GM21737 (cell line): ENCODE results near the gene GREB1L.
"Not testable (repeated sequence)": the region's sequence is repeated elsewhere in the genome, so short reads cannot be mapped to it uniquely, and the experiment has no call there.

ENCODE experiments used
- ATAC-seq: cut with Tn5 transposase; IDR thresholded peaks from one replicate; pipeline ENCODE4 v1.9.1; 2021; ENCODE audit warnings: mild to moderate bottlenecking, moderate library complexity; ENCODE audit not compliant: unreplicated experiment

The GREB1L gene

GRCh38 chr18:21362831-21363230 lies 120.8 kb downstream of the GREB1L start:
- ATAC-seq, result no peak

GRCh38 chr18:21363348-21363747 lies 121.3 kb downstream of the GREB1L start:
- ATAC-seq, result no peak

DNA sequence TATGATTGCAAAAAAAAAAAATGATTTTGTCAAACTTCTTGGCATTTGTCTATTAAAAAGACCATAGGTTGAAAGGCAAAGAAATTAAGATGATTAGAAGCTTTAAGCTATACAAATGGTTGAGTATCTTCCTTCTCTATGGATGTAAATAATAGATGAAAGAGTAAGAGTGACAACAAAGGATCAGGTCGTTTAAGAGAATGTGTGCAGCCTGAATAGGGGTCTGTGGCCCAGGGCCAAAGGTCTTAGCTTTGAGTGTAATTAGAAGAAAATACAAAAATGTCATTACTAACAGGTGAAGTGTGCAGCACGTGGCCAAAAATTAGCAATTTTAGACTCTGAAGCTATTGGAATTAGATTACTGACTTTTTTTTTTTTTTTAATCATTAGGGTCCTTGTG lies 122.4 kb downstream of the GREB1L start:
- no peak for ATAC-seq

- ATAC-seq, result no peak
Observed at GRCh38 chr18:21366896-21367295, 124.9 kb downstream of the GREB1L start.

- no peak for ATAC-seq
Observed at GRCh38 chr18:21369146-21369545, 127.1 kb downstream of the GREB1L start.

DNA sequence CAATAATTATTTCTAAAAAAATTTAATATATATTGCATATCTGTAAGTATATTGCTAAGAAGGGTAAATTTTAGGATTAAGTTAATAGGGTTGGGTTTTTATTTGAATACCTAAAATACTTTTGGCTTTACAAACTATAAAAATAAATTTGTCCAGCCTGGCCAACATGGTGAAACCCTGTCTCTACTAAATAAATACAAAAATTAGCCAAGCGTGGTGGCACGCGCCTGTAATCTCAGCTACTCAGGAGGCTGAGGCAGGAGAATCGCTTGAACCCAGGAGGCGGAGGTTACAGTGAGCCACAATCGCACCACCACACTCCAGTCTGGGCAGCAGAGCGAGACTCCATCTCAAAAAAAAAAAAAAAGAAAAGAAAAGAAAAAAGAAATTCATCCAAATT lies 127.6 kb downstream of the GREB1L start:
- ATAC-seq, result not testable (repeated sequence)

DNA sequence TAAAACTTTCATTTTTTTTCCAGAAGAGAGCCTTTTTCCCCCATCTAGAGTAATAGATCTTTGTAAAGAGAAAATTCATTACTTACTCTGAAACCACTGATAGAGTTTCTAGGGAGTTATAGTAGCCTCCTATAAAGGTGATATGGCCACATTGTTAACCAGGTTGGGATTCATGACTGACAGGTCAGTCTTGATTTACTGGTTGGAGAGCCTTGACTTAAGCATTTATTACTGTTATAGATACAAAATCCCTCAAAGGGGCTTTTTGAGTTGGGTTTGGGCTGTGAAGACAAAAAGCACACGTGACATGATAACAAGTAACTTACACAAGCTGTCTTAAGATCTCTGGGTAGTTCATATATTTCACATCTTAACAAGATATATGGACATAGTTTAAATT lies 141.0 kb downstream of the GREB1L start:
- ATAC-seq, result no peak

DNA sequence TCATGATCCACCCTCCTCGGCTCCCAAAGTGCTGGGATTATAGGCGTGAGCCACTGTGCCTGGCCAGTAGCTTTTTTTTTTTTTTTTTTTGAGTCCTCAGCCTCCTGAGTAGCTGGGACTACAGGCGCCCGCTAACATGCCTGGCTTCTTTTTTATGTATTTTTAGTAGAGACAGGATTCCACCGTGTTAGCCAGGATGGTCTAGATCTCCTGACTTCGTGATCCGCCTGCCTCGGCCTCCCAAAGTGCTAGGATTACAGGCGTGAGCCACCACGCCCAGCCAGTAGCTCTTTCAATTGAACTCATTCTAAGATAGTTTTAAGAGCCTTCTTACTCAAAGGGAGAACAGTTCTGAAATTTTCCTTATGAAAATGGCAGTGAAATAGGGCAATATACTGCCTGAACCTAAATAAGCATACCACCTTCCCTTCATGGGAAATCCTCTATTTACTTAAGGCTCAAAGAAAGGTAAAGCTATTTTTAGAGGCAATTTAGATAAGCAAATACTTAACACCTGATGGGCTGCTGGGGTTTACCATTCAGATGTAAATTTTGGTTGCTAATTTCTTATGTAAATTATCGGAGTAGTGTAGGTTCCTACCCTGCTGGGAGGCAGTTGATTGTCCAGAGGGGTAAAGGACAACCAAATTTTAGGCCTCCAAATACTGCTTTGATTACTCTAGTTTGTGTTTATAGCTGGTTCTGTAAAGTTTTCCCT lies 144.7 kb downstream of the GREB1L start:
- ATAC-seq, result no peak

GRCh38 chr18:21387886-21388285 lies 145.9 kb downstream of the GREB1L start:
- no peak for ATAC-seq

DNA sequence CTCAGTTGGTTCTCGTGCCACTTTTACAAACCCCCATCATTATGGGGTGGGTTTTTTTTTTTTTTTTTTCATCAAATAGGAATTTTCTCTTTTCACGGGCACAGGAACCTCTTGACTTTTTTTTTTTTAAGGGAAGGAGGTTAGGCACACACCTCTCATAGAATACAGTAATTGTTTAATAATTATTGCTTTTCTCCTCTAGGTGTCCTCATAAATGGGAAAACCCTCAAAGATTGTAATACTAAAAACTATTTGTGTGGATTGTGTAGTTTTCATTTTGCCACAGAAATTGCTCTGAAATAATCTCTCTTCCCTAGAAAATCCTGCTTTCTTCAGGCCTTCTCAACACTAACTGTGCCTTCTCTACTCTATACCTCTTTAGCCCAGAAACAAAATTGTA lies 147.3 kb downstream of the GREB1L start:
- no peak for ATAC-seq

DNA sequence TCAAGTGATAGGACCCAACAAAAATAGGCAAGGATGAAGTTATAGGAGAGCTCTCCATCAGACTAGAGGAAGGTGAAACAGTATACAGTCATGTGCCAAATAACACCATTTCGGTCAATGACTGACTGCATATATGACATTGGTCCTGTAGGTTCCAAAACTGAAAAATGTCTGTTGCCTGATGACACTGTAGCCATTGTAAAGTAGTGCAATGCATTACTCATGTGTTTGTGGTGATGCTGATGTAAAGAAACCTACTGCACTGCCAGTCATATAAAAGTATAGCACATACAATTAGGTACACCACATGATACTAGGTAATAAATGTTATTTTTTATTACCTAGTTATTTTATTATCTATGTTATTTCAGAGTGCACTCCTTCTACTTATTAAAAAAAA lies 147.9 kb downstream of the GREB1L start:
- ATAC-seq, result no peak

DNA sequence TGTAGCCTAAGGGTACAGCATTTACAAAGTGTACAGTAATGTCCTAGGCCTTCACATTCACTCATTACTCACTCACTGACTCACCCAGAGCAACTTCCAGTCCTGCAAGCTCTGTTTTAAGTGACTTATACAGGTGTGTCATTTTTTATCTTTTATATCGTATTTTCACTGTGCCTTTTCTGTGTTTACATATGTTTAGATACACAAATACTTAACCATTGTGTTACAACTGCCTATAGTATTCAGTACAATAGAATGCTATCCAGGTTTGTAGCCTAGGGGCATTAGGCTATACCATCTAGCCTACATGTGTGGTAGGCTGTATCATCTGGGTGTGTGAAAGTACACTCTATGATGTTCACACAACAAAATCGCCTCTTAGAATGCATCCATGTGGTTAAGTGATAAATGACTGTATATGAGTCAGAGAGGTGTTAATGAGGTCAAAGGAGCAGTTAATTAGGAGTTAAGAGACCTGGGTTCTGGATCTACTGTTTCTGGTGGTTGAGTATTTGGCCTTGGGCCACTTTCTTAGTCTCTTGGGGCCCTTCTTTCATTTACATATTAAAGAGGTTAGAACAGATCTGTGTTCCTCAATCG lies 149.1 kb downstream of the GREB1L start:
- ATAC-seq, result no peak

DNA sequence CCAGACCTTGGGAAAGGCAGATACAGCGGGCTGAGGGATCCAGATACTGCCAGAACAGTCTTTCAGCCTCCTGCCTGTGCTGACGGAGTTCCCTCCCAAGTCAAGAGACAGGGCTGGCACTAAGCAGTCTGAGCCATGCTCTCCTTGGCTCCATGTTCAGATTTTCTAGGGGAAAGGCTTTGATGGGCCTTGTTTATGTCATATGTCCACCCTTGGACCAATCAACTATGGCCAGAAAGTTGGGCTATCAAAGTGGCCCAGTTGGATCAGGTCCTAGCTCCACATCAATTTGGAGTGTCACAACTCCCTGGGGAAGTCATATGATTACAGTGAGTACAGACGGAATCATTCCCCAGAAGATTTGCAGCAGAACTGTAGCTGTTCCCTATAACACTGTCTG lies 152.0 kb downstream of the GREB1L start:
- ATAC-seq, result no peak

GRCh38 chr18:21398121-21398520 lies 156.1 kb downstream of the GREB1L start:
- ATAC-seq, result no peak

DNA sequence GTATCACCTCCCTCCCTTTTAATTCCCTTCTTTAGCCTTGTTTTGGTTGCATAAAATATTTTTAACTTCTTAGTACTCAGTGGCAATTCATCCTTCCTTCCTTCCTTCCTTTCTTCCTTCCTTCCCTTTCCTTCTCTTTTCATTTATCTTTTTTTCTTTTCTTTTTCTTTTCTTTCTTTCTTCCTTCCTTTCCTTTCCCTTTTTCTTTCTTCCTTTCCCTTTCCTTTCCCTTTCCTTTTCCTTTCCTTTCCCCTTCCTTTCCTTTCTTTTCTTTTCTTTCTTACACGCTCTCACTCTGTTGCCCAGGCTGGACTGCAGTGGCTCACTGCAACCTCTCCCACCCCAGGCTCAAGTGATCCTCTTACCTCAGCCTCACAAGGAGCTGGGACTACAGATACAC lies 160.2 kb downstream of the GREB1L start:
- no peak for ATAC-seq

DNA sequence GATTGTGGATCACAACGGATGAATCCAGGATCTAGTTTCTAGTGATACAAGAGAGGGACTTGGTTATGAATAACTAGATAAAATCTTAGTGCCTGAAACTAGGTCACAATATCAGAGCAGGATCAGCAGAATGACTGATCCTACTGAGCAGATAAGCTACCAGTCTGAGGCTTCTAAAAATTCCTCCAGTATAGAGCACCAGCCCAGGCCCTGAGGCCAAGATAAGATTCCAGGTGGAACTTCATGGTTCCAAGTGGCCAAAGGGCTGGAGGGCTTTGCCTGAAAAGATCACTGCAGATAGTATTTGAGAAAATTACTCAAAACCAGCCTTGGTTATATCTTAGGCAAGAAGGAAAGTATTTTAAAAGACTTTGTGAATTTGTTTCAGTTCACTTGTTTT lies 162.4 kb downstream of the GREB1L start:
- ATAC-seq, result no peak

DNA sequence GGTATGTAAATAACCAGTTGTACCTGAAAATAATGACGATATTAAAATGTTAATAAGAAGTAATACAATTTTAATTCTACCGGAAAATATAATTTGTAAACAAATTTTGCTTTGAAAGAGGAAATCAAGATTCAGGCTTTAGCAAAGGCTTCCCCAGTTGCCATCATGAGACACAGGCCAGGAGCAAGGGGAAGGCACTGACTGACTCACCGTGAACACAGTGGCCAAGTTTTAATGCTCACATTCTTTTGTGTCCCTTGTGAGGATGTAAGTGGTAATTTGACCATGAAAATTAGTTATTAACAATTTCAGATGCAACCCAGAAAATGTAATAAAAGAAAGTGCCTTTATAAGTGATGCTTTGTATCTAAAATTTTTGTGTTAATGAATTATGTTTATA lies 164.1 kb downstream of the GREB1L start:
- no peak for ATAC-seq

DNA sequence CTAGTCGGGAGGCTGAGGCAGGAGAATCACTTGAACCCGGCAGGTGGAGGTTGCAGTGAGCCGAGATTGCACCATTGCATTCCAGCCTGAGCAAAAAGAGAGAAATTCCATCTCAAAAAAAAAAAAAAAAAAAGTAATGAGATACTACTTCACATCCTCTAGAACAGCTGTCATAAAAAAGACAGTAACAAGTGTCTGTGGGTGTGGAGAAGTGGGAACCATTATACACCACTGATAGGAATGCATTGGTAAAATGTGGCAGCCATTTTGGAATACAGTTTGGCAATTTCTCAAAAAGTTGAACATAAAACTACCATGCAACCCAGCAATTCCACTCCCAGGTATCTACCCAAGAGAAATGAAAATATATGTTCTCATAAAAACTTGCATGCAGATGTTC lies 166.6 kb downstream of the GREB1L start:
- no peak for ATAC-seq

DNA sequence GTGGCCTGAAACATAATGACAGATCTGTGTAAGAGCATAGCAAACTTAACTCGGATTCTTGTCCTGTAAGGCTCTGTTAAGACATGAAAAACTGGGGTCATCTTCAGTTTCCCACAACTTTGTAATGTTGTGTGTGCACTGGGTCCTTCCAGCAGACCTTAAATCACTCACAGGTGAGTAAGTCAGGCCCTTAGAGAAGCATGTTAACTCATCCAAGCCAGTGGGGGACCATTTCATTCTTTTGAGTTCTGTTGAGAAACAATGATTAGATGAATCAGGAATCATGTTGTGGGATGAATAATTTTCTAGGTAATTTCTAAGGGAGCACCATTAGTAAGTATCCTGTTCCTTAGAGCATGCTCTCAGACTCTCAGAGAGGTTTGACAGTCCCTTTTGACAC lies 191.4 kb downstream of the GREB1L start:
- ATAC-seq, result no peak

DNA sequence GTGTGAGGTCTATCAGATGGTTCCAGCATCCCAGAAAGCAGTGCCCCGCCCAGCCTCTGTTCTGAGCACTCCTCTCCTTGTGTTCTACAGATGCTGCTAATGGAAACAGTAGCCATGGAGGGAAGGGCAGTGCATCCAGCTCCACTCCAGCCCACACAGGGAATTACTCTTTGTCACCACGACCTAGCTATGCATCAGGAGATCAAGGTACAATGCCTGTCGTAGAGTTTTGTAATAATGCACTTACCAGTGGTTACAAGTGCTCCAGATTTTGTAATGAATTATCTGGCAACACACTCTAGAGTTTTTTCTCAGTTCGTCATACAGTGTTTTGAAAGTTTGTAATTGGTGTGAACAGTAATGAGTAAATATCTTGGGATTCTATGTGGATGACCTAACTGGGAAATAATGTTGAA lies 197.4 kb downstream of the GREB1L start:
- ATAC-seq, result no peak

DNA sequence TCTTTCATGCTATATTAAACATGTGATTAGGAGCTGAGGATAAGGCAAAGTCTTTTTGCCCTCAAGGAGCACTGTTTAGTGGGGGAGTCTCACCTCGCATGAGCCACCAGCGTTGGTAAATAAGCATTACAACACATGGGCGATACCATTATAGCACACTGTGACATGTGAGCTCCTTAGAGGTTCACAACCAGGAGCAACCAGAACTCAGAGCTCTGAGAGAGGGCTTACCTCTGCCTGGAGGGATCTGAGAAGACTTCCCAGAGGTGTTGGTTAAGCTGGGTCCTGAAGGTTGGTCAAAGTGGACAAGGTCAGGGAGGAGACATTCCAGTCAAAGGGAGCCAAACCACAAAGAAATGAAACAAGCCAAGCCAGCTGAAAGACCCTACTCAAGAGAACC lies 199.6 kb downstream of the GREB1L start:
- no peak for ATAC-seq

- no peak for ATAC-seq
Observed at GRCh38 chr18:21443776-21444464, 201.9 kb downstream of the GREB1L start.
